ENCODE data around the gene PEX10. TPM values are rescaled to one million over a fixed set of nuclear protein-coding genes. Genes with fewer than 3 reads are reported as not detected.

PEX10 gene
- total RNA-seq, 4 donors from 2014 or later, result 27.6 to 44.7 (median 37.8) TPM

DNA sequence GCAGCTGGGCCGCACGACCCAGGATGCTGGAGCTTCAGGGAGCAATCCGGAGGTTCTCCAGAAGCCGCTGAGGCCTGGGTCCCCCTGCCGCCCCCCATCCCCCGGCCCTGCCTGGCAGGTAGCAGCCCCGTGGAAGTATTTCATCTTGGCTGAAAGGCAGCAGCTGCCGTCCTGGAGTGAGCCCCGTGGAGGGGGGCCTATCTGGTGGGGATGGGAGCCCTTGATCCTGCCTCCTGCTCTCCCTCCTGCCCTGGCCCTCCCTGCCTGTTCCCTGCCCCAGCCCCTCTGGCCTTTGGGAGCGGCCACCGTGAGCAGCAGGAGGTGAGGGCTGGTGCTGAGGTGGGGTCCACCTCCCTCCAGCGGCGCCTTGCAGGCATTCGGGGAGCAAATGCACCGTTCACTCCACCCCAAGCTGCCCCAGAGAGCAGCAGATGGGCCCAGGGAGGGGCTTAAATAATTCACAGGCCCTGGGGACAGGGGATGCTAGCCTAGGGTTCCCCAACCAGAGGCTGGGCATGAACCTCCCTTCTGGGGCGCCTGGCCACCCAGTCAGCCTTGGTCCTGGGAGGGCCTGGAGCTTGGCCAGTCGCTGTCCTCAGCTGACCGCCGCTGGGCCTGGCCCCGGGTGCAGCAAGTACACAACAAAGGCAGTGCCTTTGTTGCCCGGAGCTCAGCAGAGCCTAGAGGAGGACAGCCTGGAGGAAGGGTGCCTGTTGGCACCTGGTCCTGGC, 40.0 kb upstream of the PEX10 start:
- Histone ChIP-seq H3K27me3 (peaks cover 0 to 85% of the 10 kb centered on the region in 2 donors), H3K27ac (no peak overlapping the region), H3K4me1 (no peaks in the 10 kb centered on the region), H3K9me3 (no peaks in the 10 kb centered on the region), H3K4me3 (no peak overlapping the region), H3K36me3 (no peaks in the 10 kb centered on the region)
- TF ChIP-seq POLR2A (IDR thresholded peaks at IDR 0.05) (no peak), EP300 (IDR thresholded peaks at IDR 0.05) (no peak)
- TF ChIP-seq, protein P1, sequence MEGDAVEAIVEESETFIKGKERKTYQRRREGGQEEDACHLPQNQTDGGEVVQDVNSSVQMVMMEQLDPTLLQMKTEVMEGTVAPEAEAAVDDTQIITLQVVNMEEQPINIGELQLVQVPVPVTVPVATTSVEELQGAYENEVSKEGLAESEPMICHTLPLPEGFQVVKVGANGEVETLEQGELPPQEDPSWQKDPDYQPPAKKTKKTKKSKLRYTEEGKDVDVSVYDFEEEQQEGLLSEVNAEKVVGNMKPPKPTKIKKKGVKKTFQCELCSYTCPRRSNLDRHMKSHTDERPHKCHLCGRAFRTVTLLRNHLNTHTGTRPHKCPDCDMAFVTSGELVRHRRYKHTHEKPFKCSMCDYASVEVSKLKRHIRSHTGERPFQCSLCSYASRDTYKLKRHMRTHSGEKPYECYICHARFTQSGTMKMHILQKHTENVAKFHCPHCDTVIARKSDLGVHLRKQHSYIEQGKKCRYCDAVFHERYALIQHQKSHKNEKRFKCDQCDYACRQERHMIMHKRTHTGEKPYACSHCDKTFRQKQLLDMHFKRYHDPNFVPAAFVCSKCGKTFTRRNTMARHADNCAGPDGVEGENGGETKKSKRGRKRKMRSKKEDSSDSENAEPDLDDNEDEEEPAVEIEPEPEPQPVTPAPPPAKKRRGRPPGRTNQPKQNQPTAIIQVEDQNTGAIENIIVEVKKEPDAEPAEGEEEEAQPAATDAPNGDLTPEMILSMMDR (IDR thresholded peaks at IDR 0.05), result no peak
- DNase-seq (ENCODE audit: low spot score in 2 of 2), result no peak
- 45 to 54% methylated on average over 15 to 19 of the region's 21 CpGs for WGBS, 2 donors

DNA sequence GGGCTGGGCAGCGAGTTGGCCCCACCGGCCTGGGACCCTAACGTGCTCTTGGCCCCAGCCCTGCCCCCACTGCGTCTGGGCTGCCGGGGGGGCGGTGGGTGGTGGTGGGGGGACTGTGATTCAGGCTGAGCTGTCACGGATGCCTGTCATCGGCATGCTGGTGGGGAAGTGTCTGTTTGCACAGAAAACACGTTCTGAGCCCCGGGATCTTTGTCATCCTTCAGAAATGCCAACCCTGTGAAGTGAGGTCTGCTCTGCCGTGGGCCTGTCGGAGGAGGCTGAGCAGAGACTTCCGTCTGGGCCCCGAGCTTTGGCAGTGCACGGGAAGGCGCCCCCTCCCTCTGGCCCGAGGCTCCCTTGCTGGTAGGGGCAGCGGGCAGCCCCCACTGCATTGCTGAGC, 39.4 kb upstream of the PEX10 start:
- Histone ChIP-seq H3K27ac (no peak overlapping the region), H3K36me3 (no peaks in the 10 kb centered on the region), H3K4me1 (no peaks in the 10 kb centered on the region), H3K4me3 (no peak overlapping the region), H3K9me3 (no peaks in the 10 kb centered on the region), H3K27me3 (peaks cover 0 to 85% of the 10 kb centered on the region in 2 donors)
- TF ChIP-seq, protein P1 (IDR thresholded peaks at IDR 0.05), result no peak
- TF ChIP-seq POLR2A (IDR thresholded peaks at IDR 0.05) (no peak), EP300 (IDR thresholded peaks at IDR 0.05) (no peak)
- DNase-seq (ENCODE audit: low spot score in 2 of 2), result no peak
- 25 to 40% methylated on average over 3 to 10 of the region's 18 CpGs for WGBS, 2 donors

DNA sequence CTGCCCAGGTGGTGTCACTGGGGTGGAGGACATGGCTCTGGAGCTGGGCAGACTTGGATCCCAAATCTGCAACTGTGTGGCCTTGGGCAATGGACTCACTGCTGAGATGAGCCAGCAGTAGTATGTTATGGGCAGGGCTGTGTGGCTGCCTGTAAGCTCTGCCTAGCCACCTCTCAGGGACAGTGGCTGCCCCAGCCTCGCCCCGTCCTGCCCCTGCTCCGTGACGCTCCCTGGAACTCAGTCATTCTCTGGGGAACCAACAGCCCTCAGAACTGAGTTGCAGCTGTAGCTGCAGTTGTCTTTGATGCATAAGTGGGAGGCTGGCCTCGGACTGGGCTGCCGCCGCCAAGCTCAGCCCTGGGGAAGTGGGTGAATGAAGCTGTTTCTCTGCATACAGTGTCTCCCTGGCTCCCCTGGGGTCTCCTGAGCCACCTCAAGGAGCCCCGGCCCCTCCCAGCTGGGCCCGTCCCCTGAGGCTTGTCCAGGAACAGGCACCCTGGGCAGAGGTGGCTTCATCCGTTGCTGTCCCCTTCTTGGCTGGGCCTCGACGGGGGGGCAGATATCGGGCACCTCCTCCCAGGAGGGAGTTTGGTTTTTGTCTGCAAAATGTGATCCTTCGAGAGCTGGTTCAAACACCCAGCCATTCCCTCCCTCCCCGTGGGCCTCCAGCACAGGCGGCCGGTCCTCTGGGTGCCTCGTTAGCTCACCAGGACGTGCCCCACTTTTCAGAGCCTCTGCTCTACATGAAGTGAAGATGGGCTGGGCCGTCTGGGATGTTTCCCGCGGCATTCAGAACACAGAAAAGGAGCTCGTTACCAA, 37.5 kb upstream of the PEX10 start:
- Histone ChIP-seq H3K27ac (no peak overlapping the region), H3K36me3 (no peaks in the 10 kb centered on the region), H3K9me3 (no peaks in the 10 kb centered on the region), H3K4me3 (no peak overlapping the region), H3K27me3 (peaks cover 0 to 87% of the 10 kb centered on the region in 2 donors), H3K4me1 (no peaks in the 10 kb centered on the region)
- TF ChIP-seq POLR2A (IDR thresholded peaks at IDR 0.05) (no peak), EP300 (IDR thresholded peaks at IDR 0.05) (no peak)
- TF ChIP-seq, protein P1 (IDR thresholded peaks at IDR 0.05), result no peak
- WGBS, 2 donors, result 54 to 56% methylated on average over 17 to 19 of the region's 23 CpGs
- no peak for DNase-seq (ENCODE audit: low spot score in 2 of 2)

DNA sequence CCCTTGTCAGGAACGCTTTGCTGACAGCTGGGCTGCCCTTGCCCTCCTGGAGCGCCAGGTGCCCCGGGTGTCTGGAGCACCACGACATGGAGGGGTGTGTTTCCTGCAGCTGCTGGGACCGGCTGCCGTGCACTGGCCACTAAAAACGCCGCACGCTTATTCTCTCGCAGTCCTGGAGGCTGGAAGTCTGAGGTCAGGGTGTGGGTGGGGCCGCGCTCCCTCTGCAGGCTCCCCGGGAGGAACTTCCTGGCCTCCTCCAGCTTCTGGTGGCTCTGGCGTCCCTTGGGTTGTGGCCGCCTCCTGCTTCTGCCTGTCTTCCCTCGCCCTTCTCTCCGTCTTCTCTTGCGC, 35.7 kb upstream of the PEX10 start:
- 40 to 53% methylated on average over 17 to 18 of the region's 18 CpGs for WGBS, 2 donors
- no peak for TF ChIP-seq EP300 (IDR thresholded peaks at IDR 0.05)
- TF ChIP-seq, protein P1 (IDR thresholded peaks at IDR 0.05), result no peak
- no peak for TF ChIP-seq POLR2A (IDR thresholded peaks at IDR 0.05)
- peaks cover 0 to 4% (median 0%) of the 10 kb centered on the region in 4 donors for H3K4me1 ChIP-seq
- H3K9me3 ChIP-seq, result no peaks in the 10 kb centered on the region
- no peak for DNase-seq (ENCODE audit: low spot score in 2 of 2)
- H3K4me3 ChIP-seq, result no peak overlapping the region
- H3K27me3 ChIP-seq, result peaks cover 0 to 82% of the 10 kb centered on the region in 2 donors
- no peak overlapping the region for H3K27ac ChIP-seq
- H3K36me3 ChIP-seq, result no peaks in the 10 kb centered on the region
